NT2/D1 (cell line): ENCODE results near the gene NPM3.

ENCODE experiments used
- DNase-seq: peaks from one replicate; pipeline ENCODE4 v3.0.0-alpha.2; 2011; ENCODE audit warnings: low read depth, low spot score
- H3K27me3 ChIP-seq: 2 replicates; pipeline ENCODE4 v1.6.0; 2011; ENCODE audit warnings: mild to moderate bottlenecking; ENCODE audit not compliant: insufficient read length, insufficient read depth
- H3K36me3 ChIP-seq: 2 replicates; pipeline ENCODE4 v1.6.1; 2011; ENCODE audit warnings: mild to moderate bottlenecking, low read length, mixed read lengths; ENCODE audit not compliant: insufficient read depth, insufficient read length
- H3K4me1 ChIP-seq: 2 replicates; pipeline ENCODE4 v1.5.1; 2011; ENCODE audit not compliant: insufficient read depth, insufficient read length
- H3K4me3 ChIP-seq: 2 replicates; pipeline ENCODE4 v1.5.1; 2011; ENCODE audit warnings: low read depth; ENCODE audit not compliant: insufficient read length
- H3K9ac ChIP-seq: 2 replicates; pipeline ENCODE4 v1.6.0; 2011; ENCODE audit warnings: low read depth; ENCODE audit not compliant: insufficient read length
- H3K9me3 ChIP-seq: 2 replicates; pipeline ENCODE4 v1.5.1; 2011; ENCODE audit warnings: mild to moderate bottlenecking, low read length; ENCODE audit not compliant: insufficient read depth
- SUZ12 ChIP-seq: IDR thresholded peaks from 2 replicates; pipeline ENCODE4 v1.6.1; 2011; ENCODE audit not compliant: insufficient read length, insufficient read depth; ENCODE audit errors: extremely low read depth
- YY1 ChIP-seq: IDR thresholded peaks from 2 replicates; pipeline ENCODE4 v1.6.1; 2011; ENCODE audit not compliant: insufficient read length, insufficient read depth
- ZNF274 ChIP-seq: IDR thresholded peaks from 2 replicates; pipeline ENCODE4 v1.6.1; 2011; ENCODE audit warnings: mild to moderate bottlenecking, low read depth, low read length

NPM3 gene

GRCh38 chr10:101782811-101783735, at the start of gene NPM3:
Gene NPM3, minus strand, starts transcription at chr10:101783446. Its CDS starts 56 bp downstream, at chr10:101783390.
- peak; percentile 61 for DNase-seq
- peak within 1 kb of the TSS; percentile 87 for H3K4me3 ChIP-seq
- H3K4me1 ChIP-seq = peaks cover 20% of the 10 kb centered on the region
- H3K9me3 ChIP-seq = peaks cover 8% of the 10 kb centered on the region; the same call in 1 of the 2 replicates
- peak; percentile 55 for TF ChIP-seq YY1
- no peak for TF ChIP-seq SUZ12
- H3K27me3 ChIP-seq = peaks cover 5% of the 10 kb centered on the region
- H3K9ac ChIP-seq = peak within 1 kb of the TSS; percentile 92
- peaks cover 47% of the 10 kb centered on the region for H3K36me3 ChIP-seq

- no peaks in the 10 kb centered on the region for H3K36me3 ChIP-seq
- TF ChIP-seq YY1 (no peak), ZNF274 (no peak), SUZ12 (no peak)
- no peak overlapping the region for H3K9ac ChIP-seq
- no peaks in the 10 kb centered on the region for H3K27me3 ChIP-seq
- H3K4me3 ChIP-seq = no peak overlapping the region
- no peaks in the 10 kb centered on the region for H3K9me3 ChIP-seq
- peaks cover 5% of the 10 kb centered on the region for H3K4me1 ChIP-seq
- no peak for DNase-seq
Measured at GRCh38 chr10:101832325-101832771, 49.1 kb upstream of the NPM3 start.

GRCh38 chr10:101831169-101831811, 48.0 kb upstream of the NPM3 start:
- no peak for TF ChIP-seq SUZ12
- TF ChIP-seq YY1 = no peak
- TF ChIP-seq ZNF274 = no peak
- H3K4me1 ChIP-seq = peaks cover 5% of the 10 kb centered on the region
- no peak for DNase-seq
- peak overlapping the region; percentile 47 for H3K4me3 ChIP-seq
- H3K9ac ChIP-seq = no peak overlapping the region
- H3K36me3 ChIP-seq = no peaks in the 10 kb centered on the region
- H3K27me3 ChIP-seq = no peaks in the 10 kb centered on the region
- H3K9me3 ChIP-seq = no peaks in the 10 kb centered on the region

GRCh38 chr10:101830322-101831168, 47.3 kb upstream of the NPM3 start:
- Histone ChIP-seq H3K27me3 (no peaks in the 10 kb centered on the region), H3K4me3 (peak overlapping the region; percentile 47), H3K9me3 (no peaks in the 10 kb centered on the region), H3K9ac (peak overlapping the region; percentile 9), H3K4me1 (peaks cover 5% of the 10 kb centered on the region), H3K36me3 (no peaks in the 10 kb centered on the region)
- TF ChIP-seq YY1 (no peak), SUZ12 (no peak), ZNF274 (no peak)
- no peak for DNase-seq

- no peak for TF ChIP-seq YY1
- no peak for TF ChIP-seq ZNF274
- TF ChIP-seq SUZ12 = no peak
- Histone ChIP-seq H3K9me3 (no peaks in the 10 kb centered on the region), H3K36me3 (no peaks in the 10 kb centered on the region), H3K4me3 (peak overlapping the region; percentile 47), H3K9ac (peak overlapping the region; percentile 32), H3K27me3 (no peaks in the 10 kb centered on the region), H3K4me1 (peaks cover 5% of the 10 kb centered on the region)
- DNase-seq = no peak
Measured at GRCh38 chr10:101829561-101830315, 46.5 kb upstream of the NPM3 start.

- TF ChIP-seq SUZ12 (no peak), ZNF274 (no peak), YY1 (no peak)
- Histone ChIP-seq H3K4me1 (peaks cover 5% of the 10 kb centered on the region), H3K27me3 (no peaks in the 10 kb centered on the region), H3K9me3 (no peaks in the 10 kb centered on the region), H3K36me3 (no peaks in the 10 kb centered on the region), H3K9ac (peak overlapping the region; percentile 32), H3K4me3 (peak overlapping the region; percentile 15)
- DNase-seq = no peak
Measured at GRCh38 chr10:101828766-101829551, 45.7 kb upstream of the NPM3 start.
